HTR-8/SVneo (cell line): Measurements from ENCODE around the gene WDPCP.
"Not testable (repeated sequence)": the region's sequence is repeated elsewhere in the genome, so short reads cannot be mapped to it uniquely, and the experiment has no call there.

Experiments
- DNase-seq: peaks from one replicate; pipeline ENCODE4 v3.0.0; 2011; ENCODE audit warnings: low spot score, mixed read lengths; ENCODE audit not compliant: insufficient read length
- FAIRE-seq: peaks from 2 replicates; lab custom pipeline; 2011; peaks lifted over from hg19 to GRCh38; lab: Jason Lieb, UNC

WDPCP gene

DNA sequence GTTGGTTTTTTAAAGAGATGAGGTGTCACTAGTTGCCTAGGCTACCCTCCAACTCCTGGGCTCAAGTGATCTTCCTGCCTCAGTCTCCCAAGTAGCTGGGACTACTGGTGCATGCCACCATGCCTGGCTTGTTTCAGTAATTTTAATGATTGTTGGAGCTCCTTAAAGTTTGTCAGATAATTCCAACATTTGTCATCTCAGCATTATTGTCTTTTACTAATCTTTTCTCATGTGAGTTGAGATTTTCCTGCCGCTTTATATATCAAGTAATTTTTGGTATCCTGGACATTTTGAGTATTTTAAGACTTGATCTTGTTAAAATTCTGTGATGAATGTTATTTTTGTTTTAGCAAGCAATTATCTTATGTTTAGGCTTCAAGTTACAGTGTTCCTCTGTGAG is 429.0 kb downstream of the WDPCP start:
- FAIRE-seq (no peak), DNase-seq (no peak)

DNA sequence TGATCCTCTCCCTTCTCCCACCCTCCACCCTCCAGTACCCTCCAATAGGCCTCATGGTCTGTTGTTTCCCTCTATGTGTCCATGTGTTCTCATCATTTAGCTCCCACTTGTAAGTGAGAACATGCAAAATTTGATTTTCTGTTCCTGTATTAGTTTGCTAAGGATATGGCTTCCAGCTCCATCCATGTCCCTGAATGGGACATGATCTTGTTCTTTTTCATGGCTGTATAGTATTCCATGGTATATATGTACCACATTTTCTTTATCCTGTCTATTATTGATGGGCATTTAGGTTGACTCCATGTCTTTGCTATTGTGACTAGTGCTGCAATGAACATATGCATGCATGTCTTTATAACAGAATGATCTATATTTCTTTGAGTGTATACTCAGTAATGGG is 451.6 kb downstream of the WDPCP start:
- not testable (repeated sequence) for FAIRE-seq, DNase-seq

DNA sequence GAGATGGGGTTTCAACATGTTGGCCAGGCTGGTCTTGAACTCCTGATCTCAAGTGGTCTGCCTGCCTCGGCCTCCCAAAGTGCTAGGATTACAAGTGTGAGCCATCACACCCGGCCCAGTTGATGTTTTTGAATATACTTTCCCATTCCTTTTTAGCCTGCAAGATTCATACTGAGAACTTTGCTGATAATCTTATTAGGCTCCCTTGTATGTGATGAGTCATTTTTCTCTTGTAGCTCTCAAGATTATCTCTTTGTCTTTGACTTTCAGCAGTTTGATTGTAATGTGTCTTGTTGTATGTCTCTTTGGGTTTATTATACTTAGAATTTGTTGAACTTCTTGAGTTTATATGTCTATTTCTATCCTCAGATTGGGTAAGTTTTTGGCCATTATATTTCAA is 456.3 kb downstream of the WDPCP start:
- DNase-seq (no peak), FAIRE-seq (no peak)

- DNase-seq: no peak
- no peak for FAIRE-seq
Measured at GRCh38 chr2:63131196-63131595, 457.1 kb downstream of the WDPCP start.

DNA sequence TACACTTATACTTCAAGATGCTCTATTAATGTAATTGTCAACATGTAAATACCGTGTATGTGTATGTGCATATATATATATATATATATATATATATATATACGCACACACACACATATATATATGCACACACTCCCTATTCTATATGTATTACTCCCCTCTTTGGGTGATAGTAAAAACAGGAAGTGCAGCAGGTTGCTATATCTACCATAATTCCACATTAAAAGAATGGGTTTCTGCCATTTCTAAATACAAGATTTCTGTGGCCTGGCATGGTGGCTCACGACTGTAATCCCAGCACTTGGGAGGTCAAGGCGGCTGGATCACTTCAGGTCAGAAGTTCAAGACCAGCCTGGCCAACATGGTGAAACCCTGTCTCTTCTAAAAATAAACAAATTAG is 460.7 kb downstream of the WDPCP start:
- no peak for FAIRE-seq
- DNase-seq: no peak

DNA sequence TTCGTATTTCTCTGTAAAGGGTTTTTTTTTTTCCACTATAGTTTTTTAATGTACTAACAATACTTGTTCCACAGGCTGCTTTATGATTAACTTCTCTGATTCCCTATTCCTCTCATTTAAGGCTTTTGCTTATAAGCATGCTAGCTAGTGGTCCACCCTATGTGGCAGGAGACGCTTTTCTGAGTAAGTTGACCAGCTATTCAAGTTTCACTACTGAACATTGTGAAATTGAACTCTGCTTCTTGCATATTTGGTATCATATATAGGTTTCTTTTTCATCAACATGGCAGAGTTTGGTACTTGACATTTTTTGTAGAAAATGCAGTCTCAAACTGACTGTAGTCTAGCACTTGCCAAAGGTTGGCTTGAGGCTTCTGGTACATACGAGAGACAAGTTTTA is 463.4 kb downstream of the WDPCP start:
- DNase-seq (no peak), FAIRE-seq (no peak)

GRCh38 chr2:63124218-63124617 is 464.1 kb downstream of the WDPCP start:
- no peak for DNase-seq
- no peak for FAIRE-seq

- FAIRE-seq: no peak
- DNase-seq: no peak
Measured at GRCh38 chr2:63122921-63123320, 465.4 kb downstream of the WDPCP start.

GRCh38 chr2:63121055-63121834 is 467.0 kb downstream of the WDPCP start:
- no peak for FAIRE-seq
- DNase-seq: no peak

DNA sequence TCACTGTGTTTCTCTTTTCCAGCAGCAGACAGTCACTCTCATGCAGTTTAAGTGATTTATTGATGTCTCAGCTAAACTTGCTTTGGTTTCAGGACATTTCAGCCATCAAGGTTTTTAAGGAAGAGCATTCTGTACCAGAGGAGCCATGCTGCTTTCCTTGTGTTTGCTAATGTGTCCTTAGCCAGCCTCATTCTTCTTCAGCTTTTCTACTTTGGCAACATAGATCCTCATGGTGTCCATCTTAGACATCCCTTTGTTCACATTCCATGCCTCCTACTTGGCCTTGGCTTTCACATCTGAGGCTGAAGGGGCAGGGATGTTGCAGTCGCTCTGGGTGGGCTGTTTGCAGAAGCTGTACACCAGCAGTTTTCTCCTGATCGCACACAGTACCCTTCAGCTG is 469.5 kb downstream of the WDPCP start:
- FAIRE-seq: no peak
- DNase-seq: no peak

GRCh38 chr2:63104482-63104881 is 483.8 kb downstream of the WDPCP start:
- FAIRE-seq (no peak), DNase-seq (no peak)

- FAIRE-seq (no peak), DNase-seq (no peak)
Measured at GRCh38 chr2:63101954-63102353, 486.3 kb downstream of the WDPCP start.

DNA sequence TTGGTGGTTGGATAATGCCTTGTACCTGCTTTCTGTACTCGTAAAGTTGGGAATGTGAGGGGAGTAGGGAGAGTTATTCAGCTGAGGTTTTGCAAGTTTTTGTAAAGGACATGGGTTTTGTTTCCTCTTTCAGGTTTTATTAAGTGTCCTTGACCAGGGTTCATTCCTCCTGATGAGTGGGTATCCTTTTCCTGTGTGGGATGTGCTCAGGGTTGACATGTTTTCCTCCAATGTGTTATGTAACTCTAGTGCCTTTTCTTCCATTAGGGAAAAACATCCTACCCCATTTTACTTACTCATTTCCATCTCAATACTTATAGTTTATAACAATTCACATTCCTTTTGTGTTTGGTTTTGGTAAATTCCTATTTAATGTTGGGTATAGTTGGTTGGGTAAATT is 489.2 kb downstream of the WDPCP start:
- no peak for FAIRE-seq
- DNase-seq: no peak

- no peak for FAIRE-seq
- DNase-seq: no peak
Measured at GRCh38 chr2:63096491-63096890, 491.8 kb downstream of the WDPCP start.

- DNase-seq: no peak
- peak; percentile 16 for FAIRE-seq
Measured at GRCh38 chr2:63093502-63093901, 494.8 kb downstream of the WDPCP start.

- FAIRE-seq: no peak
- no peak for DNase-seq
Measured at GRCh38 chr2:63092857-63093256, 495.4 kb downstream of the WDPCP start.

- DNase-seq: no peak
- FAIRE-seq: no peak
Measured at GRCh38 chr2:63092401-63092800, 495.9 kb downstream of the WDPCP start.

DNA sequence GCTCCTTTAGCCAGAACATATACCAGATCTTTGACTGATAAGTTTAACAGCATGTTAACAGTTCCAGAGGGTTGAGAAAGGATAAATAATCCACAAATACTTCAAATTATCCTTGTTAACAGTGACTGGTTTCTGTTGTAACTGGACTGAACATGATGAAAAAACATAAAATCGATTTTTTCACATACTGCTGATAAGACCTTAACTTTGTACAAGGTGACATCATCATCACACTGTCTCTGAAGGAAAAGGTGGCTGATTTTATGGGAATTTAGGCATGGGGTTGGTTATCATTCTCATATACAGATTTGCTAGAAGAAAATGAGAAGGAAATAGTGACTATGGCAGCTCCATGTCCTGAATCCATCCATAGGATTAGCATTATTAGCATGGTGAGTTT is 501.6 kb downstream of the WDPCP start:
- no peak for DNase-seq

GRCh38 chr2:63081404-63081803 is 506.9 kb downstream of the WDPCP start:
- FAIRE-seq: no peak
- DNase-seq: no peak

More for the DNA sequence above, 501.6 kb downstream of the WDPCP start:
- no peak for FAIRE-seq

DNA sequence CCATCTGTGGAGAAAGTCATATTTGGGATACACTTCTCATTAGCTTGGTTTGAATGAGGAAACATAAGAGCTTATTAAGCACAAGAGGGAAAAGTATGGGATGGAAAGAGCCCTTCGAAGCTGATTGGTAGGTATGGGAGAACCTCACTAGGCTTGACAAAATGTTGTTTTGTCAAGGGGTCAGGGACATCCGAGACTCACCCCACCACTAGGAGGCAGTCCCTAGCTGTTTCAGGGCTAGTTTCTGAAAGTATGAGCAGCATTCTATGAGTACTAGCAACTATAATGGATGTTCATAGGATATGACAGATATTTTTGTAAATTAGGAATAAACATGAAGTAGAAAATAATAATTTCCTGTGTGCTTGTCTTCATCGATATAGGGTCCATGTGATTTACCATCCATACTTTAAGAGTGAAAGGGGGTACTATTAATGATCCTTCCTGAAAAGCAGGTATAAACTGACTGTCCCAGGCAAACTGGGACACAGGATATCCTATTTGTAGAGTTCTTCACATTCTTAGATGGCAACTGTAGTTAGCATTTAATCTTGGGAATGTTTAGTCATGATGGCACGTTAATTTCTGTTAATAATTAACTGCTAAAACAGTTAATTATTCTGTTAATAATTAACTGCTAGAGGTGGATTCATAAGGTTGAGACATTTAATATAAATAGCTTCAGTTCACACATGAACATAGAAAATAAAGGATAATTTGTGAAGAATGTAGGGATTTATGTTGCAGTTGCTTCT is 509.2 kb downstream of the WDPCP start:
- FAIRE-seq (no peak), DNase-seq (peak; percentile 14)

DNA sequence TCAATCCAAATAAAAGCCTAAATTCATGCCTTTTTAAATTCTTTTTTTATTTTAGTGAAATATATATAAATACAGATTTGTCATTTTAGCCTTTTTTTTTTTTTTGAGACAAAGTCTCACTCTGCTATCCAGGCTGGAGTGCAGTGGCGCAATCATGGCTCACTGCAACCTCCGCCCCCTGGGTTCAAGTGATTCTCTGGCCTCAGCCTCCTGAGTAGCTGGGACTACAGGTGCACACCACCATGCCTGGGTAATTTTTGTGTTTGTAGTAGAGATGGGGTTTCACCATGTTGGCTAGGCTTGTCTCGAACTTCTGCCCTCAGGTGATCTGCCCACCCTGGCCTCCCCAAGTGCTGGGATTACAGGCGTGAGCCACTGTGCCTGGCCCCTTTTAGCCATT is 513.9 kb downstream of the WDPCP start:
- DNase-seq, FAIRE-seq: not testable (repeated sequence)

DNA sequence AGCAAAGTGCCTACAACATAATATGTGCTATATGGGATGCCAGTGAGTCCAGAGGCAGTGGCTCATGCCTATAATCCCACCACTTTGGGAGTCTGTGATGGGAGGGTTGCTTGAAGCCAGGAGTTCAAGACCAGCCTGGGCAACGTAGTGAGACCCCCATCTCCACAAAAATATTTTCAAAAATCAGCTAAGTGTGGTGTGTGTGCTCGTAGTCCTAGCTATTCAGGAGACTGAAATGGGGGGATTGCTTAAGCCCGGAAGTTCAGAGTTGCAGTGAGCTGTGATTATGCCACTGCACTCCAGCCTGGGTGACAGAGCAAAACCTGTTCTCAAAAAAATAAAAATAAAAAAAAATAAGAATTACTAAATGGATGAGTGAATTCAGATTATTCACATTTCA is 514.3 kb downstream of the WDPCP start:
- no peak for DNase-seq
- no peak for FAIRE-seq
